Loucy (cell line): ENCODE measurements around the gene SLC6A6.

ENCODE experiments used
- CTCF ChIP-seq: fragments of 200-600 bp; sonication (generic); conservative IDR thresholded peaks from 2 replicates; pipeline ENCODE4 v1.5.1; 2014; ENCODE audit warnings: mild to moderate bottlenecking, antibody characterized with exemption, low read length
- EZH2phosphoT487 ChIP-seq: fragments of 200-600 bp; IDR thresholded peaks from 2 replicates; pipeline ENCODE4 v1.6.1; 2018; ENCODE audit warnings: antibody characterized with exemption, mild to moderate bottlenecking, moderate library complexity, borderline replicate concordance

GRCh38 chr3:14405360-14406238 lies 3.2 kb downstream of the SLC6A6 start:
- no peak for TF ChIP-seq EZH2phosphoT487
- TF ChIP-seq CTCF, result no peak; the same call in 1 of the 2 replicates
